ENCODE data around the gene TEX2.

Gene TEX2

DNA sequence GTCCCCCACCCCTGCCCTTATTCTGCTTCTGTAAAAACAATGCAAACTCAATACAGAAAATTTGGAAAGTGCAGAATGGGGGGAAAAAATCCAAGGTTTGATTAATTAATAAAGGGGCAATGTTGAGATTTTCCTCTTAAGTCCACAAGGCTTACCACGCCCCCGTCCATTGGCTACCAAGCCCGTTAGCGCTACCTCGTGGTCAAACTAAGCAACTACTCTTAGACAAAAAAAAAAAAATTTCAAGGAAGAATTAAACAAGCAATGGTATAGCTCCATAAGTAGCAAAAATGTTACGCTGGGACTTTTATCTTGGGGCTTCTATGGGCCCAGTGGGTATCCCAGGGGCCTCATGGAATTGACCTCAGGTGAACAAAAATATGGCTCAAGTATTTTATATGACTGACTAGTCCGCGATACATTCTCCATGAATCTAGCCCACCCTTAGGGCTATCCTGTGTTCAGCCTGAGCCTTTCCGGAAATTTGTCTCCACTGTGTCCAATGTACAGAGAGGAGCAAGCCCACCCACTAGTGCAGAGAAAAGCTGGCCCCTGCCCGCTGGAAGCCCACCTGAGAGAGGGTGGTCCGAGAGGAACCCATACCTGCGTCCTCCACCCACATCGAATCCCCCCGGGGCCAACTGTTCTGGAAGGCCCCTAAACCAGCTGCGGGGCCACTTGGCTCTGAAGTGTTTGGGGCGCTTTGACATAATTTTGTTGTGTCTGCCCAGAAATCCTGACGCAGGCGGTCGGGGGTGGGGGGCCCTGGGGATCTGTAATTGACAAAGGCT lies 19.1 kb upstream of the TEX2 start:
- no peak overlapping the region for H3K9ac ChIP-seq (ENCODE audit: low read length)
- no peak overlapping the region for H3K4me2 ChIP-seq (ENCODE audit: low read depth, low read length, poor library complexity, severe bottlenecking)
- H3K79me2 ChIP-seq (ENCODE audit: insufficient read depth, low read length), result no peaks in the 10 kb centered on the region
- no peak overlapping the region for H2AFZ ChIP-seq (ENCODE audit: low read depth, low read length, severe bottlenecking)
- no peaks in the 10 kb centered on the region for H3K27me3 ChIP-seq (ENCODE audit: low read length)
- H3F3A ChIP-seq (ENCODE audit: insufficient read depth), result no peaks in the 10 kb centered on the region
- no peak for TF ChIP-seq EZH2phosphoT487 (conservative IDR thresholded peaks at IDR 0.05; ENCODE audit: low read length)
- TF ChIP-seq, protein P1, sequence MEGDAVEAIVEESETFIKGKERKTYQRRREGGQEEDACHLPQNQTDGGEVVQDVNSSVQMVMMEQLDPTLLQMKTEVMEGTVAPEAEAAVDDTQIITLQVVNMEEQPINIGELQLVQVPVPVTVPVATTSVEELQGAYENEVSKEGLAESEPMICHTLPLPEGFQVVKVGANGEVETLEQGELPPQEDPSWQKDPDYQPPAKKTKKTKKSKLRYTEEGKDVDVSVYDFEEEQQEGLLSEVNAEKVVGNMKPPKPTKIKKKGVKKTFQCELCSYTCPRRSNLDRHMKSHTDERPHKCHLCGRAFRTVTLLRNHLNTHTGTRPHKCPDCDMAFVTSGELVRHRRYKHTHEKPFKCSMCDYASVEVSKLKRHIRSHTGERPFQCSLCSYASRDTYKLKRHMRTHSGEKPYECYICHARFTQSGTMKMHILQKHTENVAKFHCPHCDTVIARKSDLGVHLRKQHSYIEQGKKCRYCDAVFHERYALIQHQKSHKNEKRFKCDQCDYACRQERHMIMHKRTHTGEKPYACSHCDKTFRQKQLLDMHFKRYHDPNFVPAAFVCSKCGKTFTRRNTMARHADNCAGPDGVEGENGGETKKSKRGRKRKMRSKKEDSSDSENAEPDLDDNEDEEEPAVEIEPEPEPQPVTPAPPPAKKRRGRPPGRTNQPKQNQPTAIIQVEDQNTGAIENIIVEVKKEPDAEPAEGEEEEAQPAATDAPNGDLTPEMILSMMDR (IDR thresholded peaks at IDR 0.05; ENCODE audit: insufficient read depth, low read length, poor library complexity, severe bottlenecking), result peak; percentile 68
- H3K9me2 ChIP-seq (replicated peaks; ENCODE audit: insufficient read depth, low read length), result no peaks in the 10 kb centered on the region
- no peak overlapping the region for H3K27ac ChIP-seq (ENCODE audit: low read depth, low read length)
- no peaks in the 10 kb centered on the region for H4K20me1 ChIP-seq (ENCODE audit: low read depth, low read length)
- H3K36me3 ChIP-seq (ENCODE audit: low read length), result no peaks in the 10 kb centered on the region
- no peak overlapping the region for H3K4me3 ChIP-seq (ENCODE audit: insufficient read depth, low read length, poor library complexity, severe bottlenecking)
- H3K9me3 ChIP-seq (ENCODE audit: insufficient read depth, low read length), result no peaks in the 10 kb centered on the region

DNA sequence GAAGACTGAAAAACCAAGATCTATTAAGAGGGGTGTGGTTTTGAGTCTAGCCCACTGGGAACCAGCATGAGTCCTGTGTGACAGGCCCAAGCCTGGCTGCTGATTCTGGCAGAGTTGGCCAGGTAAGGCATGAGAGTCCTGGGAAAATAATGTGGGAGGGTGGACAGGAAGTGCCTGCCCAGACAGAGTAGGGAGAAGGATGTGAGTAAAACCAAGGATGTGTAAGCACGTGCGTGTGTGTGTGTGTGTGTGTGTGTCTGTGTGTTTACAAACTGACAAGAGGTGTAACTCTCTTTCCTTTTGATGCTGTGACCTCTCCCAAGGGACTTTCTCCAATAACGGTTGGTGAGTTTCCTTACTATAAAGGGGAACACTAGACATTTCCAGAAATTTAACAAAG lies 15.6 kb upstream of the TEX2 start:
- H3K9me3 ChIP-seq (ENCODE audit: insufficient read depth, low read length), result no peaks in the 10 kb centered on the region
- TF ChIP-seq, protein P1 (IDR thresholded peaks at IDR 0.05; ENCODE audit: insufficient read depth, low read length, poor library complexity, severe bottlenecking), result no peak
- TF ChIP-seq EZH2phosphoT487 (conservative IDR thresholded peaks at IDR 0.05; ENCODE audit: low read length), result no peak
- H3K27ac ChIP-seq (ENCODE audit: low read depth, low read length), result no peak overlapping the region
- no peaks in the 10 kb centered on the region for H3K27me3 ChIP-seq (ENCODE audit: low read length)
- H3K36me3 ChIP-seq (ENCODE audit: low read length), result no peaks in the 10 kb centered on the region
- H3K79me2 ChIP-seq (ENCODE audit: insufficient read depth, low read length), result no peaks in the 10 kb centered on the region
- H3K4me2 ChIP-seq (ENCODE audit: low read depth, low read length, poor library complexity, severe bottlenecking), result no peak overlapping the region
- no peaks in the 10 kb centered on the region for H3K9me2 ChIP-seq (replicated peaks; ENCODE audit: insufficient read depth, low read length)
- H3K9ac ChIP-seq (ENCODE audit: low read length), result no peak overlapping the region
- H3K4me3 ChIP-seq (ENCODE audit: insufficient read depth, low read length, poor library complexity, severe bottlenecking), result no peak overlapping the region
- no peak overlapping the region for H2AFZ ChIP-seq (ENCODE audit: low read depth, low read length, severe bottlenecking)
- no peaks in the 10 kb centered on the region for H4K20me1 ChIP-seq (ENCODE audit: low read depth, low read length)
- H3F3A ChIP-seq (ENCODE audit: insufficient read depth), result no peaks in the 10 kb centered on the region

DNA sequence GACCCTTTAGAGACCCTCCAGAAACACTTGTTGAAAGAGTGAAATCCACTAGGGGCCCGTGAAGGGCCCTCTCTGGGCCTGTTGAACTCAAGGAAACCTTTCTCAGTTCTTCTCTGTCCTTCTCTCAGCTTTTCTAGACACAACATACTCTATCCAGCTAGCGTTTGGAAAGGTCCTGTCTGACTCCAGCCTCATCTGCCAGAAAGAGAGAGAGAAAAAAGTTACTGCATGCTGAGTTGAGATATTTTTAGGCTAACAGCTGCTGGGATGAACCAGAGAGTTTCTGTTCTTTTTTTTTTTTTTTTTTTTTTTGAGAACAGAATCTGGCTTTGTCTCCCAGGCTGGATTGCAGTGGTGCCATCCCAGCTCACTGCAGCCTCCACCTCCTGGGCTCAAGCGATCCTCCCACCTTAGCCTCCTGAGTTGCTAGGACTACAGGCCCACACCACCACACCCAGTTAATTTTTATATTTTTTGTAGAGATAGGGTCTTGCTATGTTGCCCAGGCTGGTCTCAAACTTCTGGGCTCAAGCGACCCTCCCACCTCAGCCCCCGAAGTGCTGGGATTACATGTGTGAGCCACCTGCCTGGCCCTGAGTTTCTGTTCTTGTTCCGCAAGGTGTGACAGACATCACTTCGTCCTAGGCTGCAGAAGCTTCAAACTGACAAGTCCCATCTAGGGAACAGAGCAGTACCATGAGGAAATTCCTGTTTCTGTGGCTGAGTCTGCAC lies 14.9 kb upstream of the TEX2 start:
- no peaks in the 10 kb centered on the region for H3K79me2 ChIP-seq (ENCODE audit: insufficient read depth, low read length)
- H3K9me3 ChIP-seq (ENCODE audit: insufficient read depth, low read length), result no peaks in the 10 kb centered on the region
- H3K4me2 ChIP-seq (ENCODE audit: low read depth, low read length, poor library complexity, severe bottlenecking), result no peak overlapping the region
- no peaks in the 10 kb centered on the region for H4K20me1 ChIP-seq (ENCODE audit: low read depth, low read length)
- no peaks in the 10 kb centered on the region for H3K36me3 ChIP-seq (ENCODE audit: low read length)
- no peak overlapping the region for H3K9ac ChIP-seq (ENCODE audit: low read length)
- no peaks in the 10 kb centered on the region for H3K27me3 ChIP-seq (ENCODE audit: low read length)
- no peak overlapping the region for H3K27ac ChIP-seq (ENCODE audit: low read depth, low read length)
- H2AFZ ChIP-seq (ENCODE audit: low read depth, low read length, severe bottlenecking), result no peak overlapping the region
- H3K9me2 ChIP-seq (replicated peaks; ENCODE audit: insufficient read depth, low read length), result no peaks in the 10 kb centered on the region
- no peak overlapping the region for H3K4me3 ChIP-seq (ENCODE audit: insufficient read depth, low read length, poor library complexity, severe bottlenecking)
- TF ChIP-seq EZH2phosphoT487 (conservative IDR thresholded peaks at IDR 0.05; ENCODE audit: low read length), result no peak
- TF ChIP-seq, protein P1 (IDR thresholded peaks at IDR 0.05; ENCODE audit: insufficient read depth, low read length, poor library complexity, severe bottlenecking), result no peak
- H3F3A ChIP-seq (ENCODE audit: insufficient read depth), result no peaks in the 10 kb centered on the region

All from SU-DHL-6 (cell line).